MCF 10A (cell line): ENCODE results near the gene RPS6KA2. TPM values are rescaled to one million over a fixed set of nuclear protein-coding genes. Genes with fewer than 3 reads are reported as not detected.

Source experiments
- BruUV-seq: library from RNA; stranded (reverse); fragments of 400-500 nt; replicated peaks from 2 replicates; lab custom pipeline; 2021; lab: Mats Ljungman, UMichigan
- CTCF ChIA-PET: fragments of 300-600 bp; sonication (Branson Sonifier 250); formaldehyde crosslinking; extraction: SDS; loops from one replicate; lab custom pipeline; 2021; ENCODE audit warnings: antibody characterized with exemption, inconsistent platforms; lab: Yijun Ruan, JAX
- POLR2A ChIA-PET: fragments of 300-600, 350-650 bp; sonication (Branson Sonifier 250); formaldehyde crosslinking; extraction: SDS; loops from one replicate; lab custom pipeline; 2020; ENCODE audit warnings: antibody characterized with exemption, inconsistent platforms; lab: Yijun Ruan, JAX
- DNase-seq: peaks from one replicate; pipeline ENCODE4 v3.0.0-alpha.2; 2018; ENCODE audit not compliant: unreplicated experiment
- H3K27ac Mint-ChIP-seq: one replicate; pipeline ENCODE4 v1.8.0; 2022; ENCODE audit warnings: mild to moderate bottlenecking, low read depth, mixed read lengths; ENCODE audit not compliant: unreplicated experiment
- H3K27me3 Mint-ChIP-seq: one replicate; pipeline ENCODE4 v1.8.0; 2022; ENCODE audit warnings: mixed read lengths; ENCODE audit not compliant: insufficient read depth, unreplicated experiment
- H3K36me3 Mint-ChIP-seq: one replicate; pipeline ENCODE4 v1.8.0; 2022; ENCODE audit warnings: mild to moderate bottlenecking, moderate library complexity, mixed read lengths; ENCODE audit not compliant: insufficient read depth, unreplicated experiment
- H3K4me1 Mint-ChIP-seq: one replicate; pipeline ENCODE4 v1.8.0; 2022; ENCODE audit warnings: mixed read lengths; ENCODE audit not compliant: insufficient read depth, unreplicated experiment
- H3K4me3 Mint-ChIP-seq: one replicate; pipeline ENCODE4 v1.8.0; 2022; ENCODE audit warnings: mild to moderate bottlenecking, moderate library complexity, mixed read lengths; ENCODE audit not compliant: unreplicated experiment
- H3K9me3 Mint-ChIP-seq: one replicate; pipeline ENCODE4 v1.8.0; 2022; ENCODE audit warnings: mixed read lengths; ENCODE audit not compliant: unreplicated experiment
- intact Hi-C: fragments of 100-400 bp; cut with micrococcal nuclease; formaldehyde crosslinking; loops from 2 replicates; pipeline ENCODE4 v1.14.1; 2022
- total RNA-seq: library from RNA; stranded (reverse); gene quantifications from 2 replicates; pipeline ENCODE4 v1.2.3, GENCODE V29; 2022
- TF ChIP-seq, protein P1 (sequence below): fragments of 200-600 bp; IDR thresholded peaks from one replicate; pipeline ENCODE4 v1.8.0; 2022; ENCODE audit warnings: antibody characterized with exemption, mild to moderate bottlenecking; ENCODE audit not compliant: unreplicated experiment

The RPS6KA2 gene
- total RNA-seq, 1 experiment from 2014 or later, result 126 TPM

DNA sequence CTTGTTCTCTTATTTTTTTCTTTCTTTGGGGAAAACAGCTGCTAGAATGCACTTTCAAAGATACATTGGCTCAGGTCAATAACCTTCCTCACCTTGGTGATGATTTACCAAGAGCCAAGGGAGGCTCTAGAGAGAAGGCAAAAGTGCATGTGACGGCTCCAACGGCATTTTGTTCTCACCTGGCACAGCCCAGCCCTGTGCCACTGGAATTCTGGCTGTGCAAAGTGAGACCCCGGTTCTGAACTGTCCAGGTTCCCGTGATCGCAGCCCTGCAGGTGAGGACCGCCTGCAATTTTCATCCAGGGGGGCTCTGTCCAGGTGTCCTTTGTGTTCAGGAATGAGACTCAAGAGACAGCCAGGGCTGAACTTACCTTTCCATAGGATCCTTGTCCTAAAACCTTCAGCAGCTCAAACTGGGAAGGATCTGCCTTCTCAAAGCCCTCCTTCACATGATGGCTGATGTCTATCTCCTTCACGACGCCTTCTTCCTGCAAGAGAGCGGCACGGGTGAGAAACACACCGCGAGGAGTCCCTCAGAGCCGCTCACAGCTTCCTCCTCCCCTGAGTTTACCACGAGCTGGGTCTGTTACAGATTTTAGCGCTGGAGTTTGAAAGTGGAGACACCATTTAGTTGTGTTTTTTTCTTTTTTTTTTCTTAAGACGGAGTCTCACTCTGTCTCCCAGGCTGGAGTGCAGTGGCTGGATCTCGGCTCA is 88.6 kb downstream of the RPS6KA2 start:
- CTCF ChIA-PET, result no interaction called here
- Mint-ChIP-seq H3K27me3 (no peaks in the 10 kb centered on the region), H3K9me3 (no peaks in the 10 kb centered on the region), H3K27ac (no peak overlapping the region), H3K36me3 (peaks cover 61% of the 10 kb centered on the region), H3K4me3 (no peak overlapping the region), H3K4me1 (peaks cover 24% of the 10 kb centered on the region)
- POLR2A ChIA-PET, result no interaction called here
- no TSS peak for BruUV-seq
- TF ChIP-seq, protein P1, sequence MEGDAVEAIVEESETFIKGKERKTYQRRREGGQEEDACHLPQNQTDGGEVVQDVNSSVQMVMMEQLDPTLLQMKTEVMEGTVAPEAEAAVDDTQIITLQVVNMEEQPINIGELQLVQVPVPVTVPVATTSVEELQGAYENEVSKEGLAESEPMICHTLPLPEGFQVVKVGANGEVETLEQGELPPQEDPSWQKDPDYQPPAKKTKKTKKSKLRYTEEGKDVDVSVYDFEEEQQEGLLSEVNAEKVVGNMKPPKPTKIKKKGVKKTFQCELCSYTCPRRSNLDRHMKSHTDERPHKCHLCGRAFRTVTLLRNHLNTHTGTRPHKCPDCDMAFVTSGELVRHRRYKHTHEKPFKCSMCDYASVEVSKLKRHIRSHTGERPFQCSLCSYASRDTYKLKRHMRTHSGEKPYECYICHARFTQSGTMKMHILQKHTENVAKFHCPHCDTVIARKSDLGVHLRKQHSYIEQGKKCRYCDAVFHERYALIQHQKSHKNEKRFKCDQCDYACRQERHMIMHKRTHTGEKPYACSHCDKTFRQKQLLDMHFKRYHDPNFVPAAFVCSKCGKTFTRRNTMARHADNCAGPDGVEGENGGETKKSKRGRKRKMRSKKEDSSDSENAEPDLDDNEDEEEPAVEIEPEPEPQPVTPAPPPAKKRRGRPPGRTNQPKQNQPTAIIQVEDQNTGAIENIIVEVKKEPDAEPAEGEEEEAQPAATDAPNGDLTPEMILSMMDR, result no peak
- intact Hi-C loops, result no loop called here
- DNase-seq, result no peak

DNA sequence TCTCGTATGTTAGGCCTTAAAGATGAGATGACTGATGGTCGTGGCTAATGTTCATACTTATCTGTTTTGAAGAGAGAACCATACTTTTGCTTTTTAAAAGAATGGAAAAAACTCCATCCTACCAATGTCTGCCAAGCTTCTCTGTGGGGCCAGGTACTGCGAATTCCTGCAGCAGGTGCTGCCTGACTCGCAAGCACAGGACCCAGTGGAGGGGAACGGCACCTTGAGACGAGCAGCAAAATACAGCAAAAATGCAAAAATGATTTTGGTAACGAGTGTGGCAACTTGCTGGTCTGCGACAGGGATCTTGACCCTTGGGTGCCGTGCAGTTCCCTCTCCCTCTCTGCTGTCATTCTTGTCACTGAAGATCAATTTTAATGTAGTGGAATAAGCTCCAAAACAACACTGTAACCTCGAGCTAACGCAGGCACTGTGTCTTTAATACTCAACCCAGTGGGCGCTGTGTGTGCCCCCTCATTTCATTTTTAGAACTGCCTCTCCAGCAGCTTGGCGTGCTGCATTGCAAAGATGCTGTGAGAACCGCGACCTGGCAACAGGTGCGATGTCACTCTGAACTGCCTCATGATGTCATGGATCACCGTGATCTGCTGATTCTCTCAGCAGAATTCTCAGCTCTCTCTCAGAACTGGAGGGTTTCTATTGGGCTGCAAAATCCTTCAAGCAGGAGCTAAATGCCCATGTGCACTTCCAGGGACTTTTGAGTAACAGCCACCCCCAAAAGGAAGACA is 92.2 kb downstream of the RPS6KA2 start:
- DNase-seq, result no peak
- no TSS peak for BruUV-seq
- no peak overlapping the region for H3K4me3 Mint-ChIP-seq
- peaks cover 83% of the 10 kb centered on the region for H3K36me3 Mint-ChIP-seq
- no peak overlapping the region for H3K27ac Mint-ChIP-seq
- H3K9me3 Mint-ChIP-seq, result no peaks in the 10 kb centered on the region
- H3K4me1 Mint-ChIP-seq, result no peaks in the 10 kb centered on the region
- TF ChIP-seq, protein P1, result no peak
- H3K27me3 Mint-ChIP-seq, result no peaks in the 10 kb centered on the region
- ChIA-PET CTCF (interaction anchor here (0.7 kb wide), 1 partner anchor 11 kb away, joined by 3 read pairs; no protein-coding TSS in a partner anchor), POLR2A (no interaction called here)
- intact Hi-C loops, result no loop called here

DNA sequence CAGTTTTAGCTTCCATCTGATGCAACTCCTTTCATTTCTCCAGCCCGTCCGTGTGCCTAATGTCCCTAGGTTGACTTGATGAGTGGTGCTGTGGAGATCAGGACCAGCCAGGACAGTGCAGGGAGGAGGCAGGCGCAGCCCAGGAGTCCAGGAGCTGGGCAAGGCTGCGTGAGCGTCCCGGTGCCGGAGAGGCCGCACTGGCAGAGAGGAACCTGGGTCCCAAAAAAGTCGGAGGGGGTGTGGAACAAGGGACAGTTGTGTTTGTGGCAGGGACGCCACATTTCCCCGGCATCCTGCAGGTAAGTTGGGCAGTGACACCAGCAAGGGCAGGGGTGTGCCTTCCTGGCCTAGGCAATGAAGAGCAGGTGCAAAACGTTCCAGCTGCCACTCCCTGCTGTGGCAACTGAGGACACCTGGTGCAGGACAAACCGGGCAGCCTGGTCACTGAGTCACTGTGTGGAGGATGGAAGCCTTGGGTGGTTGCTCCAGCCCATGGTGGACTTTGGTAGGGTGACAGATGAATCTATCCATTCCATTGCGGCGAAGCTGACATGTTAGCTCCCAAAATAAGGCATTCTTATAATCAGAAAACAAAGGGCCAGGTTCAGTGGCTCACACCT is 93.7 kb downstream of the RPS6KA2 start:
- H3K27ac Mint-ChIP-seq, result no peak overlapping the region
- TF ChIP-seq, protein P1, result no peak
- no peaks in the 10 kb centered on the region for H3K4me1 Mint-ChIP-seq
- peaks cover 87% of the 10 kb centered on the region for H3K36me3 Mint-ChIP-seq
- BruUV-seq, result no TSS peak
- ChIA-PET CTCF (interaction anchor here (0.8 kb wide), 1 partner anchor 18 kb away, joined by 5 read pairs; no protein-coding TSS in a partner anchor), POLR2A (no interaction called here)
- no peaks in the 10 kb centered on the region for H3K27me3 Mint-ChIP-seq
- no peaks in the 10 kb centered on the region for H3K9me3 Mint-ChIP-seq
- DNase-seq, result no peak
- no peak overlapping the region for H3K4me3 Mint-ChIP-seq
- intact Hi-C loops, result no loop called here

DNA sequence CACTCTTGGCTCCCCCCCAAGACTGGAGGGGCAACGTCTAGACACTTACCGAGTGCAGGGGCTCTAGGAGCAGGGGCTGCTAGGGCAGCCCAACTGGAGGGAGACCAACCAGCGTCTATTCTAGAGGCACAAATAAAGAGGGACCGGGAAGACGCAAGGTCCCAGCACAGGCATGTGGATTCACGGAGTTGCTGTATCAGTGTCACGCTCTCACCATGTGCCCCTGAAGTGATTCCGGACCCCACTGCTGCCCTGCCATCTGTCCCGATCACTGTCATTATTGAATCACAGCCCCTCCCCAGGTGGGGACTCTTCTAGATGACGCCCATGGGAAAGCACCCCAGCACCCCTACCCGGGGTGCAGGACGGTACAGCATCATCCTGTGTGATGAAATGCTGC is 94.7 kb downstream of the RPS6KA2 start:
- TF ChIP-seq, protein P1, result no peak
- H3K4me1 Mint-ChIP-seq, result no peaks in the 10 kb centered on the region
- POLR2A ChIA-PET, result no interaction called here
- H3K27ac Mint-ChIP-seq, result peak overlapping the region; percentile 64
- H3K27me3 Mint-ChIP-seq, result no peaks in the 10 kb centered on the region
- peaks cover 90% of the 10 kb centered on the region for H3K36me3 Mint-ChIP-seq
- intact Hi-C loops, result no loop called here
- no TSS peak for BruUV-seq
- no peak for DNase-seq
- CTCF ChIA-PET, result interaction anchor here (0.7 kb wide), 1 partner anchor 166 kb away, joined by 4 read pairs; no protein-coding TSS in a partner anchor
- H3K9me3 Mint-ChIP-seq, result no peaks in the 10 kb centered on the region
- no peak overlapping the region for H3K4me3 Mint-ChIP-seq
